GM23338 (cell line): ENCODE data around the gene HTN3. TPM values are rescaled to one million over a fixed set of nuclear protein-coding genes. Genes with fewer than 3 reads are reported as not detected.

ENCODE experiments used
- ATAC-seq: fragments of 200-7000 bp; cut with Tn5 transposase; 3 replicates; pipeline ENCODE4 v1.9.1; 2020
- DNase-seq: peaks from one replicate; pipeline ENCODE4 v3.0.0-alpha.2; 2015; ENCODE audit warnings: low spot score
- H2AFZ ChIP-seq: fragments of 200-600 bp; sonication (generic); 2 replicates; pipeline ENCODE4 v1.8.0; 2016; ENCODE audit warnings: antibody characterized with exemption, mild to moderate bottlenecking, moderate library complexity
- H3F3A ChIP-seq: fragments of 200-600 bp; sonication (generic); replicated peaks from 2 replicates; pipeline ENCODE4 v1.8.0; 2017; ENCODE audit warnings: antibody characterized with exemption, mixed run types, low read depth
- H3K27ac ChIP-seq: fragments of 200-600 bp; sonication (generic); 2 replicates; pipeline ENCODE4 v1.6.1; 2016; ENCODE audit warnings: low read depth
- H3K27me3 ChIP-seq: fragments of 200-600 bp; sonication (generic); 2 replicates; pipeline ENCODE4 v1.8.0; 2016; ENCODE audit warnings: mild to moderate bottlenecking, mixed run types, moderate library complexity; ENCODE audit not compliant: insufficient read depth
- H3K36me3 ChIP-seq: fragments of 200-600 bp; sonication (generic); 2 replicates; pipeline ENCODE4 v1.8.0; 2016; ENCODE audit warnings: mild to moderate bottlenecking; ENCODE audit not compliant: insufficient read depth
- H3K4me1 ChIP-seq: fragments of 200-600 bp; sonication (generic); 2 replicates; pipeline ENCODE4 v1.8.0; 2016; ENCODE audit warnings: mild to moderate bottlenecking, moderate library complexity; ENCODE audit not compliant: insufficient read depth
- H3K4me2 ChIP-seq: fragments of 200-600 bp; sonication (generic); 2 replicates; pipeline ENCODE4 v1.7.1; 2017; ENCODE audit warnings: mixed run types
- H3K4me3 ChIP-seq: fragments of 200-600 bp; sonication (generic); 2 replicates; pipeline ENCODE4 v1.6.1; 2016; ENCODE audit warnings: mixed run types
- H3K79me2 ChIP-seq: fragments of 200-600 bp; sonication (generic); replicated peaks from 2 replicates; pipeline ENCODE4 v1.8.0; 2017; ENCODE audit warnings: mild to moderate bottlenecking; ENCODE audit not compliant: insufficient read depth
- H3K9me2 ChIP-seq: fragments of 200-600 bp; sonication (generic); 2 replicates; pipeline ENCODE4 v1.8.0; 2017; ENCODE audit not compliant: insufficient read depth
- H4K20me1 ChIP-seq: fragments of 200-600 bp; sonication (generic); replicated peaks from 2 replicates; pipeline ENCODE4 v1.8.0; 2017; ENCODE audit warnings: mild to moderate bottlenecking; ENCODE audit not compliant: insufficient read depth
- H3K27ac Mint-ChIP-seq: 2 replicates; pipeline ENCODE4 v1.8.0; 2020; ENCODE audit warnings: inconsistent platforms, mild to moderate bottlenecking, moderate library complexity, mixed read lengths
- H3K27me3 Mint-ChIP-seq: 3 replicates; pipeline ENCODE4 v1.8.0; 2022; ENCODE audit warnings: low read depth, mild to moderate bottlenecking, moderate library complexity, mixed read lengths, inconsistent platforms; ENCODE audit not compliant: insufficient read depth, poor library complexity
- H3K36me3 Mint-ChIP-seq: 3 replicates; pipeline ENCODE4 v1.8.0; 2021; ENCODE audit warnings: low read depth, mild to moderate bottlenecking, inconsistent platforms, moderate library complexity, mixed read lengths
- H3K4me1 Mint-ChIP-seq: 3 replicates; pipeline ENCODE4 v1.8.0; 2020; ENCODE audit warnings: mild to moderate bottlenecking, inconsistent platforms, mixed read lengths
- H3K4me3 Mint-ChIP-seq: 3 replicates; pipeline ENCODE4 v1.8.0; 2021; ENCODE audit warnings: moderate library complexity, mild to moderate bottlenecking, inconsistent platforms, mixed read lengths
- H3K9me3 Mint-ChIP-seq: 3 replicates; pipeline ENCODE4 v1.8.0; 2020; ENCODE audit warnings: moderate library complexity, mild to moderate bottlenecking, inconsistent platforms, mixed read lengths
- CREB1 ChIP-seq: fragments of 250-450 bp; sonication (Bioruptor Pico); IDR thresholded peaks from 2 replicates; pipeline ENCODE4 v1.5.0; 2020; ENCODE audit warnings: low read depth, mild to moderate bottlenecking, moderate library complexity
- EZH2 ChIP-seq: fragments of 200-600 bp; sonication (generic); IDR thresholded peaks from one replicate; pipeline ENCODE4 v1.8.0; 2017; ENCODE audit warnings: antibody characterized with exemption, mild to moderate bottlenecking, low read depth; ENCODE audit not compliant: unreplicated experiment
- JUNB ChIP-seq: IDR thresholded peaks from one replicate; pipeline ENCODE4 v1.6.1; 2016; ENCODE audit warnings: antibody characterized with exemption; ENCODE audit not compliant: unreplicated experiment
- NANOG ChIP-seq: IDR thresholded peaks from 2 replicates; pipeline ENCODE4 v1.6.1; 2016; ENCODE audit warnings: antibody characterized with exemption, borderline replicate concordance
- POLR2AphosphoS5 ChIP-seq: IDR thresholded peaks from 2 replicates; pipeline ENCODE4 v1.6.1; 2016; ENCODE audit warnings: antibody characterized with exemption, low read depth
- STAT1 ChIP-seq: IDR thresholded peaks from one replicate; pipeline ENCODE4 v1.6.1; 2016; ENCODE audit warnings: antibody characterized with exemption; ENCODE audit not compliant: unreplicated experiment
- ZNF331 ChIP-seq: fragments of 250-450 bp; sonication (Bioruptor Pico); IDR thresholded peaks from 2 replicates; pipeline ENCODE4 v1.5.0; 2020; ENCODE audit warnings: low read depth, mild to moderate bottlenecking, moderate library complexity
- polyA plus RNA-seq: library from polyadenylated mRNA; unstranded; fragments of >200 nt; fragmentation: Nextera tagmentation; extraction: Ambion mirVana; gene quantifications from 2 replicates; pipeline ENCODE4 v1.2.1, GENCODE V29; 2016
- total RNA-seq: library from RNA; depleted of rRNA; stranded (reverse); fragments of >200 nt; shearing (Covaris generic); gene quantifications from 2 replicates; pipeline ENCODE4 v1.2.3, GENCODE V29; 2014
- TF ChIP-seq, protein P1 (sequence below): IDR thresholded peaks from one replicate; pipeline ENCODE4 v1.6.1; 2018; ENCODE audit warnings: antibody characterized with exemption; ENCODE audit not compliant: unreplicated experiment
- TF ChIP-seq, protein P2 (sequence below): fragments of 250-450 bp; sonication (Bioruptor Pico); IDR thresholded peaks from 2 replicates; pipeline ENCODE4 v1.5.0; 2020; ENCODE audit warnings: mild to moderate bottlenecking, moderate library complexity
- TF ChIP-seq, protein P3 (sequence below): IDR thresholded peaks from 2 replicates; pipeline ENCODE4 v1.6.1; 2016; ENCODE audit warnings: antibody characterized with exemption

HTN3 gene
- total and polyA plus RNA-seq, 2 experiments from 2014 or later: not detected

DNA sequence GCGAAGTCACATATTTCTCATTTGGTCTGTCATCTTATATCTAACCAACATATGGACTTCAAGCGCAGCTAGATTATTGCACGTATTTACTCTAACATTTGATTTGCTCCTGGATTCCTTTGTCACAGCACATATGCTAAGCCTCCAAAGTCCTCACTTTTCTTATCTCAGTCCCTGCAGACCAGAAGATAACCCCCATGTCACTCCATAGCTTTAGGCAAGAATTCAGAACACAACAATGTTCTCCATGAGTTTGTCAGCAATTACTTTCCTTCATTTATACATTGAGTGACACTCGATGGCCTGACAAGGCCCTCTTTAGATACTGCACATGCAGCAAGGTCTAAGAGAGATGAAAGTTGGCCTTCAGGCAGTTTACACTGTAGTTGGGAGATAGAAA lies 37.2 kb upstream of the HTN3 start (continued):
- TF ChIP-seq, protein P1, sequence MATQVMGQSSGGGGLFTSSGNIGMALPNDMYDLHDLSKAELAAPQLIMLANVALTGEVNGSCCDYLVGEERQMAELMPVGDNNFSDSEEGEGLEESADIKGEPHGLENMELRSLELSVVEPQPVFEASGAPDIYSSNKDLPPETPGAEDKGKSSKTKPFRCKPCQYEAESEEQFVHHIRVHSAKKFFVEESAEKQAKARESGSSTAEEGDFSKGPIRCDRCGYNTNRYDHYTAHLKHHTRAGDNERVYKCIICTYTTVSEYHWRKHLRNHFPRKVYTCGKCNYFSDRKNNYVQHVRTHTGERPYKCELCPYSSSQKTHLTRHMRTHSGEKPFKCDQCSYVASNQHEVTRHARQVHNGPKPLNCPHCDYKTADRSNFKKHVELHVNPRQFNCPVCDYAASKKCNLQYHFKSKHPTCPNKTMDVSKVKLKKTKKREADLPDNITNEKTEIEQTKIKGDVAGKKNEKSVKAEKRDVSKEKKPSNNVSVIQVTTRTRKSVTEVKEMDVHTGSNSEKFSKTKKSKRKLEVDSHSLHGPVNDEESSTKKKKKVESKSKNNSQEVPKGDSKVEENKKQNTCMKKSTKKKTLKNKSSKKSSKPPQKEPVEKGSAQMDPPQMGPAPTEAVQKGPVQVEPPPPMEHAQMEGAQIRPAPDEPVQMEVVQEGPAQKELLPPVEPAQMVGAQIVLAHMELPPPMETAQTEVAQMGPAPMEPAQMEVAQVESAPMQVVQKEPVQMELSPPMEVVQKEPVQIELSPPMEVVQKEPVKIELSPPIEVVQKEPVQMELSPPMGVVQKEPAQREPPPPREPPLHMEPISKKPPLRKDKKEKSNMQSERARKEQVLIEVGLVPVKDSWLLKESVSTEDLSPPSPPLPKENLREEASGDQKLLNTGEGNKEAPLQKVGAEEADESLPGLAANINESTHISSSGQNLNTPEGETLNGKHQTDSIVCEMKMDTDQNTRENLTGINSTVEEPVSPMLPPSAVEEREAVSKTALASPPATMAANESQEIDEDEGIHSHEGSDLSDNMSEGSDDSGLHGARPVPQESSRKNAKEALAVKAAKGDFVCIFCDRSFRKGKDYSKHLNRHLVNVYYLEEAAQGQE: no peak
- no peak for TF ChIP-seq NANOG

DNA sequence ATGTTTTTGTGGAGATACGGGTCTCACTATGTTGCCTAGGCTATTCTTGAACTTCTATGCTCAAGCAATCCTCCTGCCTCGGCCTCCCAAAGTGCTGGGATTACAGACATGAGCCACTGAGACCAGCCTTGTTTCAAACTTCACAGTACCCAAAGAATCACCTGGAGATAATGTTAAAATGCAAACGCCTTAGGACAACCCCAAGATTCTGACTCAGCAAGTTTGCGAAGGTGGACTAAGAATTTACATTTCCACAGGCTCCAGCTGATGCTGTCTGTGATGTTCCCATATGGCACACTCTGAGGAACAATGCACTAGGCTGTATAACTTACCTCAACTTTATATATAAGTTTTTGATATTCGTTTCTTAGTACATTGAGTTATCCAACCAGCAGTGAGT lies 33.5 kb upstream of the HTN3 start:
- Mint-ChIP-seq H3K9me3 (no peaks in the 10 kb centered on the region), H3K4me3 (no peak overlapping the region), H3K27ac (no peak overlapping the region), H3K36me3 (no peaks in the 10 kb centered on the region), H3K27me3 (no peaks in the 10 kb centered on the region), H3K4me1 (no peaks in the 10 kb centered on the region; the same call in 2 of the 3 replicates)
- DNase-seq: no peak
- ATAC-seq: no peak
- Histone ChIP-seq H3K4me3 (no peak overlapping the region), H3K27ac (no peak overlapping the region), H4K20me1 (no peaks in the 10 kb centered on the region), H3F3A (no peaks in the 10 kb centered on the region), H3K27me3 (no peaks in the 10 kb centered on the region), H3K4me1 (no peaks in the 10 kb centered on the region), H2AFZ (no peak overlapping the region), H3K9me2 (no peaks in the 10 kb centered on the region), H3K79me2 (no peaks in the 10 kb centered on the region), H3K36me3 (no peaks in the 10 kb centered on the region), H3K4me2 (no peak overlapping the region)
- TF ChIP-seq, protein P2, sequence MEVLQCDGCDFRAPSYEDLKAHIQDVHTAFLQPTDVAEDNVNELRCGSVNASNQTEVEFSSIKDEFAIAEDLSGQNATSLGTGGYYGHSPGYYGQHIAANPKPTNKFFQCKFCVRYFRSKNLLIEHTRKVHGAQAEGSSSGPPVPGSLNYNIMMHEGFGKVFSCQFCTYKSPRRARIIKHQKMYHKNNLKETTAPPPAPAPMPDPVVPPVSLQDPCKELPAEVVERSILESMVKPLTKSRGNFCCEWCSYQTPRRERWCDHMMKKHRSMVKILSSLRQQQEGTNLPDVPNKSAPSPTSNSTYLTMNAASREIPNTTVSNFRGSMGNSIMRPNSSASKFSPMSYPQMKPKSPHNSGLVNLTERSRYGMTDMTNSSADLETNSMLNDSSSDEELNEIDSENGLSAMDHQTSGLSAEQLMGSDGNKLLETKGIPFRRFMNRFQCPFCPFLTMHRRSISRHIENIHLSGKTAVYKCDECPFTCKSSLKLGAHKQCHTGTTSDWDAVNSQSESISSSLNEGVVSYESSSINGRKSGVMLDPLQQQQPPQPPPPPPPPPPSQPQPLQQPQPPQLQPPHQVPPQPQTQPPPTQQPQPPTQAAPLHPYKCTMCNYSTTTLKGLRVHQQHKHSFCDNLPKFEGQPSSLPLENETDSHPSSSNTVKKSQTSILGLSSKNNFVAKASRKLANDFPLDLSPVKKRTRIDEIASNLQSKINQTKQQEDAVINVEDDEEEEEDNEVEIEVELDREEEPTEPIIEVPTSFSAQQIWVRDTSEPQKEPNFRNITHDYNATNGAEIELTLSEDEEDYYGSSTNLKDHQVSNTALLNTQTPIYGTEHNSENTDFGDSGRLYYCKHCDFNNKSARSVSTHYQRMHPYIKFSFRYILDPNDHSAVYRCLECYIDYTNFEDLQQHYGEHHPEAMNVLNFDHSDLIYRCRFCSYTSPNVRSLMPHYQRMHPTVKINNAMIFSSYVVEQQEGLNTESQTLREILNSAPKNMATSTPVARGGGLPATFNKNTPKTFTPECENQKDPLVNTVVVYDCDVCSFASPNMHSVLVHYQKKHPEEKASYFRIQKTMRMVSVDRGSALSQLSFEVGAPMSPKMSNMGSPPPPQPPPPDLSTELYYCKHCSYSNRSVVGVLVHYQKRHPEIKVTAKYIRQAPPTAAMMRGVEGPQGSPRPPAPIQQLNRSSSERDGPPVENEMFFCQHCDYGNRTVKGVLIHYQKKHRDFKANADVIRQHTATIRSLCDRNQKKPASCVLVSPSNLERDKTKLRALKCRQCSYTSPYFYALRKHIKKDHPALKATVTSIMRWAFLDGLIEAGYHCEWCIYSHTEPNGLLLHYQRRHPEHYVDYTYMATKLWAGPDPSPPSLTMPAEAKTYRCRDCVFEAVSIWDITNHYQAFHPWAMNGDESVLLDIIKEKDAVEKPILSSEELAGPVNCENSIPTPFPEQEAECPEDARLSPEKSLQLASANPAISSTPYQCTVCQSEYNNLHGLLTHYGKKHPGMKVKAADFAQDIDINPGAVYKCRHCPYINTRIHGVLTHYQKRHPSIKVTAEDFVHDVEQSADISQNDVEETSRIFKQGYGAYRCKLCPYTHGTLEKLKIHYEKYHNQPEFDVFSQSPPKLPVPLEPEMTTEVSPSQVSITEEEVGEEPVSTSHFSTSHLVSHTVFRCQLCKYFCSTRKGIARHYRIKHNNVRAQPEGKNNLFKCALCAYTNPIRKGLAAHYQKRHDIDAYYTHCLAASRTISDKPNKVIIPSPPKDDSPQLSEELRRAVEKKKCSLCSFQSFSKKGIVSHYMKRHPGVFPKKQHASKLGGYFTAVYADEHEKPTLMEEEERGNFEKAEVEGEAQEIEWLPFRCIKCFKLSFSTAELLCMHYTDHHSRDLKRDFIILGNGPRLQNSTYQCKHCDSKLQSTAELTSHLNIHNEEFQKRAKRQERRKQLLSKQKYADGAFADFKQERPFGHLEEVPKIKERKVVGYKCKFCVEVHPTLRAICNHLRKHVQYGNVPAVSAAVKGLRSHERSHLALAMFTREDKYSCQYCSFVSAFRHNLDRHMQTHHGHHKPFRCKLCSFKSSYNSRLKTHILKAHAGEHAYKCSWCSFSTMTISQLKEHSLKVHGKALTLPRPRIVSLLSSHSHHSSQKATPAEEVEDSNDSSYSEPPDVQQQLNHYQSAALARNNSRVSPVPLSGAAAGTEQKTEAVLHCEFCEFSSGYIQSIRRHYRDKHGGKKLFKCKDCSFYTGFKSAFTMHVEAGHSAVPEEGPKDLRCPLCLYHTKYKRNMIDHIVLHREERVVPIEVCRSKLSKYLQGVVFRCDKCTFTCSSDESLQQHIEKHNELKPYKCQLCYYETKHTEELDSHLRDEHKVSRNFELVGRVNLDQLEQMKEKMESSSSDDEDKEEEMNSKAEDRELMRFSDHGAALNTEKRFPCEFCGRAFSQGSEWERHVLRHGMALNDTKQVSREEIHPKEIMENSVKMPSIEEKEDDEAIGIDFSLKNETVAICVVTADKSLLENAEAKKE (CRISPR knock-in tag): no peak
- TF ChIP-seq, protein P3, sequence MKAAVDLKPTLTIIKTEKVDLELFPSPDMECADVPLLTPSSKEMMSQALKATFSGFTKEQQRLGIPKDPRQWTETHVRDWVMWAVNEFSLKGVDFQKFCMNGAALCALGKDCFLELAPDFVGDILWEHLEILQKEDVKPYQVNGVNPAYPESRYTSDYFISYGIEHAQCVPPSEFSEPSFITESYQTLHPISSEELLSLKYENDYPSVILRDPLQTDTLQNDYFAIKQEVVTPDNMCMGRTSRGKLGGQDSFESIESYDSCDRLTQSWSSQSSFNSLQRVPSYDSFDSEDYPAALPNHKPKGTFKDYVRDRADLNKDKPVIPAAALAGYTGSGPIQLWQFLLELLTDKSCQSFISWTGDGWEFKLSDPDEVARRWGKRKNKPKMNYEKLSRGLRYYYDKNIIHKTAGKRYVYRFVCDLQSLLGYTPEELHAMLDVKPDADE: no peak
- TF ChIP-seq ZNF331 (CRISPR knock-in tag) (no peak), NANOG (no peak), CREB1 (CRISPR knock-in tag) (no peak), STAT1 (no peak), JUNB (no peak), POLR2AphosphoS5 (no peak), EZH2 (no peak)
- TF ChIP-seq, protein P1: no peak
